Mononuclear cell (primary cell): ENCODE results near the gene IL10RA. TPM values are rescaled to one million over a fixed set of nuclear protein-coding genes. Genes with fewer than 3 reads are reported as not detected.
"Not testable (repeated sequence)": the region's sequence is repeated elsewhere in the genome, so short reads cannot be mapped to it uniquely, and the experiment has no call there.

Experiments
- H3K27me3 ChIP-seq: 2 replicates; pipeline ENCODE4 v1.6.0; 2011; ENCODE audit warnings: low read length, control low read depth; ENCODE audit not compliant: insufficient read depth
- H3K4me1 ChIP-seq: 2 replicates; pipeline ENCODE4 v1.5.1; 2011; ENCODE audit warnings: mild to moderate bottlenecking, low read length, control low read depth; ENCODE audit not compliant: insufficient read depth
- H3K4me3 ChIP-seq: 2 replicates; pipeline ENCODE4 v1.5.1; 2011; ENCODE audit warnings: mild to moderate bottlenecking, low read length, moderate library complexity
- H3K9me3 ChIP-seq: 2 replicates; pipeline ENCODE4 v1.5.1; 2011; ENCODE audit warnings: low read depth, mild to moderate bottlenecking, control low read depth, low read length
- total RNA-seq: library from RNA; depleted of rRNA; stranded (reverse); fragments of >200 nt; gene quantifications from one replicate; pipeline ENCODE4 v1.2.3, GENCODE V29; 2012

Gene IL10RA
- total RNA-seq: 314 TPM

DNA sequence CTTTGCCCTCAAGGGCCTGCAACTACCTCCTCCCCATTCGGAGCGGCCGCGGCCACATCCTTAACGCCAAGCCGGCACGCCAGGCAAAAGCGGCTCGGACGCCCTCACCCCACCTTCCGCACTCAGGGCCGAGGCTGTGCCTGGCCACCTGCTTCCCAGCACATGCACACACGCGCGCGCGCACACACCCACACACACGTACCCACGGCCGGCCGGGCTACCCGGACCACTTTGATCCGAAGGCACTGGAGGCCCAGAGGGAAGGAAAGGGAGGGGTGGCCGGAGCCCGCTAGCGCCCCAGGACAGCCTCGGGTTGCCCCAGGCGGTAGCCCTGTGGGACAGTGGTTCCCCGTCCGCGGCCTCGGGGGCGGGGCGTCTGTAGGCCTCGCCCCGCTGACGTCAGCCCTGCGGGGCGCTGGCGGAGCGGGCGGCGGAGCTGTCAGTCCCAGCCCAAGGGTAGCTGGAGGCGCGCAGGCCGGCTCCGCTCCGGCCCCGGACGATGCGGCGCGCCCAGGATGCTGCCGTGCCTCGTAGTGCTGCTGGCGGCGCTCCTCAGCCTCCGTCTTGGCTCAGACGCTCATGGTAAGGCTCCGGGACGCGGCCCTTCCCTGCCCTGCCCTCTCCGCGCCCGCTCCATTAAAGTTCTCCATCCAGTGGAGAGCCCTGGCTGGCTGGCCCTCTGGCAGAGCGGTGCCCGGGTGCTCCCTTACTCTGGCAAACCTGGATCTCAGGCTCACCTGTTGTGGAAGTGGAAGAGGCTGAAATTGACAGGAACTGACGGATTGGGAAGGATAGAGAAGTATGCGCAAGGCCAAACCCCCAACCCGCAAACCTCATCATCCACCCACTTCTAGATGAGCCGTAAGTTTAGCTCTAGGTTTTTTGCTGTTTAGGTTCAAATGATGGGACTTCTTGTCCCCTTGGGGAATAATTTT lies at the start of gene IL10RA:
IL10RA (plus strand) TSS at position 442 of the 935 bp plus-strand sequence; CDS start at position 516, 74 bp downstream.
- peak within 1 kb of the TSS; percentile 96 for H3K4me3 ChIP-seq

DNA sequence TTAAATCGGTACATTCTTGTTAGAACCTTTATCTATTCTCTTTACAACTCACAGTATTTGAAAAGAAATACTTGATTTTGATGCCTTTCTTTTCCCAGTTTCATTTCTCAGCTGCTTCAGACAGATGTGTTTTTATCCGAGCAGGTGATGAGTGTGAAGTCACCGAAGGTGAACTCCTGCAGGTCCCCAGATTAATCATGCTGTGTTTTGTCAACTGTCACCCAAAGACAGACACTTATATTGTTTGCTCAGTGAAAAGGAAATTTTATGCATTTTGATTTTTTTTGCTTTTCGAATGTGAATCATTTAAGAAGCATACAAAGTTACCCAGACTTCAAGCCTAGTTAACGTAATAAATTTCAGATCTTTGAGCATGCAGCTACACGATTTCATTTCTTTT lies 49.2 kb upstream of the IL10RA start:
- Histone ChIP-seq H3K4me3 (no peak overlapping the region), H3K9me3 (no peaks in the 10 kb centered on the region), H3K4me1 (peaks cover under 1% of the 10 kb centered on the region), H3K27me3 (no peaks in the 10 kb centered on the region)

More for the DNA sequence above, at the start of gene IL10RA:
- Histone ChIP-seq H3K9me3 (no peaks in the 10 kb centered on the region), H3K4me1 (peaks cover 67% of the 10 kb centered on the region), H3K27me3 (no peaks in the 10 kb centered on the region)

DNA sequence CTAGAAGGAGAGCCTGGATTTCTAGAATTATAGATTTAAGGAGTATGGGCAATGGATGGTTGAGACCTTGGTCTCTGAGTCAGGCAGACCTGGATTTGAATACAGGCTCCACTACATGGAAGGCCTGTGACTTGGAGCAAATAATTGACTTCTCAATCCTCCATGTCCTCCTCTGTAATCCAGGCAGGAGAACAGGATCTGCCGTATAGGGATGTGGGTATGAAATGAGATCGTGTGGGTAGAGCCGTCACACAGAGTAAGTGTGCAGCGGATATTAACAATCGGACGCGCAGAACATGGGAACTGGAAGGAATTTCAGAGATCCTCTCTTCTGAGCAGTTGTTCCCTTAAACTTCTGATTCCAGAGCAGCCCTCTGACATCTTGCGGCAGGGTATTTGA lies 45.5 kb upstream of the IL10RA start:
- Histone ChIP-seq H3K4me3 (no peak overlapping the region), H3K27me3 (no peaks in the 10 kb centered on the region), H3K4me1 (no peaks in the 10 kb centered on the region), H3K9me3 (no peaks in the 10 kb centered on the region)

DNA sequence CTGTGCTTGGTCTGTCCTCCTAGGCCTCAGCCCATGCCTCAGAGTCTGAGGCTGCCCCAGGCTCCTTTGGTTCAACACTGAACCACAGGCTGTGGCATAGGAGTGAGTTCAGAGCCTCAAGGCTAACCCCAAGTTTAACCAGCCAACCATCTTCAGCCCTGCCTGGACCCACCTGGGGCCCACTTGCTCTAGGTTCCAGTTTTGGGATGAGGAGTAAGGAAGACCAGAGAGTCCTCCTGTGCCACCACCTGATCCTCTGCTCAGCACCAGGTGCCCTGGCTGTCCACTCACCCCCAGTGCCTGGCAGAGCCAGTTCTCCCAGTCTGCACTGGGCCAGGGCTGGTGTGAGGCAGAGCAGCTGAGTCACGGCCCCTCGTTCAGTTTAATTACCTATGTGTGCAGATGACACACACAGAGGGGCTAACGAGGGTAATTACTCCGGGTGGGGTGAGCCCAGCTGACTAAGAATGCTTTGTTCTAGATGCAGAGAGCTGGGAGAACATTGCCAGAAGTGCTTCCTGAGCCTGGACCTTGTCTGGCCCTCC lies 45.0 kb upstream of the IL10RA start:
- Histone ChIP-seq H3K4me1 (no peaks in the 10 kb centered on the region), H3K9me3 (no peaks in the 10 kb centered on the region), H3K4me3 (no peak overlapping the region), H3K27me3 (no peaks in the 10 kb centered on the region)

DNA sequence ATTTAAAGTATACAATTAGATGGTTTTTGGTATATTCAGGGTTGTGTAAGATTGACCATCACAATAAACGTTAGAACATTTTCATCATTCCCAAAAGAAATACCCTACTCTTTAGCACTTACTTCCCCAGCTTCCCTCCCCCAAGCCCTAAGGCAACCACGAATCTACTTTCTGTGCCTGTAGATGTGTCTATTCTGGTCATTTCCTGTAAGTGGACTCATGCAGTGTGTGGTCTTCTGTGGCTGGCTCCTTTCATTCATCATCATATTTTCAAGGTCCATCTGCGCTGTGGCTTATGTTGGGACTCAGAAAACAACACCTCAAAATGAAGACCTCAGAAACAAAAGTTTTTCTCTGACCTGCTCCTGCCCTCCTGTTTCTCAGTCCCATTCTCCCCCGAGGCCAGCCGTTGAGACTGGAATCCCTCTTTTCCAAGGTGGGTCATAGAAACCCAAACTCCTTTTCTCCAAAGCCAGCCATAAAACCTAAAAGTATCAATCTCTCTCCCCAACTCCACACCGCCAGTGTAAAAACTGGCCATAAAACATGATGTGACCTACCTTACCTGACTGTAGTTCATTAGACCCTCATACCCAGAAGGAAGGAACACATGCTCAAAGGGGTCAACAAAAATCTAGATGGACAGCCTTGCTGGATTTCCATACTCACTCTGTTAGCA lies 44.1 kb upstream of the IL10RA start:
- Histone ChIP-seq H3K27me3 (no peaks in the 10 kb centered on the region), H3K4me3 (no peak overlapping the region), H3K4me1 (peaks cover 8% of the 10 kb centered on the region), H3K9me3 (no peaks in the 10 kb centered on the region)

DNA sequence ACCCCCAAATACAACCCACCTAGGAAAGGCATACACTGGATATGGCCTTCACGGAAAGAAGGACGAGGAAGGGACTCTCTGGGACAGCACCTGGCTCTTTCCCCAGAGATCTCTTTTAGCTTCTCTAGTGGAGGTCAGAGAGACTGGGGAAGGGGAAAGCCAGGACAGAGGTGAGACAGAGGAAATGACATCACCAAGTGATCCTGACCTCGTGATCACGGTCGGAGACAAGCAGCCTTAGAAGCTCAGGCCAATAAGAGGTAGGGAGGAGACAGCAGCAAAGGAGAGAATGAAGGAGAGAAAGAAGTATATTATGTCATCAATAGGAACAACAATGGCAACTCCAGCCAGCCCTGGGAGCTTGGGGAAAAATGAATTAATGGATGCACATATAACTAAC lies 41.6 kb upstream of the IL10RA start:
- Histone ChIP-seq H3K9me3 (no peaks in the 10 kb centered on the region), H3K4me3 (no peak overlapping the region), H3K27me3 (no peaks in the 10 kb centered on the region), H3K4me1 (peaks cover 30% of the 10 kb centered on the region)

DNA sequence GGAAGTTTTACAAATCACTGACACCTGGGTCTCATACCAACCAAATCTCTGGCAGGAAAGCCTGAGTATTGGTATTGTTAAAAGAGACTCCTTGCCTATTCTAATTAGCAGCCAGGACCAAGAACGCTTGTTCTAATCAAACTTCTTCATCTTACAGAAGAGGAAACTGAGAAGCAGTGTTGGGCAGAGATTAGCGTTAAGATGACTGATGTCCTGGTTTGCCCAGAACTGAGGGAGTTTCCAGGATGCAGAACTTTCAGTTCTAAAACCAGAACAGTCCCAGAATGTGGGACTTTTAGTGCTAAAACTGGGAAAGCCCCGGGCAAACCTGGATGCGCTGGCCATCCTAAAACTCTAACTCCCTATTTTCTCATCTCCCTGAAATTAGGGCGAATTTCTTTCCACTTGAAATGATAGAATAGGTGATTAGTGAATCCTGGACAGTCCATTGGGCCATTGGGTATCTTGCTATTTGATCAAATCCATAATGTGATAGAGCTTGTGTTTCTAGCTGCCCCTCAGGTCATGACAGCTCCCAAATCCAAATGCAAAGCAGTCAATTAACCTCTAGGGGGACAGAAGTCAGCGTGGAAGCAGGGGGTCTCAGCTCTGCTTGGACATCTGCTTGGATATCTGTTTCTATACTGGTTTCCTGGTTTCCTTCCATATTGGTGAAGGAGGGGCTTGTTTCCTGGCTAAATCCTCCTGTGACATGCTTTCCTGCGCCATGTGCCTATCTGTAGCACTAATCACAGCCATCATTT lies 41.0 kb upstream of the IL10RA start:
- H3K4me3 ChIP-seq: no peak overlapping the region
- peaks cover 37% of the 10 kb centered on the region for H3K4me1 ChIP-seq
- H3K9me3 ChIP-seq: no peaks in the 10 kb centered on the region
- no peaks in the 10 kb centered on the region for H3K27me3 ChIP-seq

DNA sequence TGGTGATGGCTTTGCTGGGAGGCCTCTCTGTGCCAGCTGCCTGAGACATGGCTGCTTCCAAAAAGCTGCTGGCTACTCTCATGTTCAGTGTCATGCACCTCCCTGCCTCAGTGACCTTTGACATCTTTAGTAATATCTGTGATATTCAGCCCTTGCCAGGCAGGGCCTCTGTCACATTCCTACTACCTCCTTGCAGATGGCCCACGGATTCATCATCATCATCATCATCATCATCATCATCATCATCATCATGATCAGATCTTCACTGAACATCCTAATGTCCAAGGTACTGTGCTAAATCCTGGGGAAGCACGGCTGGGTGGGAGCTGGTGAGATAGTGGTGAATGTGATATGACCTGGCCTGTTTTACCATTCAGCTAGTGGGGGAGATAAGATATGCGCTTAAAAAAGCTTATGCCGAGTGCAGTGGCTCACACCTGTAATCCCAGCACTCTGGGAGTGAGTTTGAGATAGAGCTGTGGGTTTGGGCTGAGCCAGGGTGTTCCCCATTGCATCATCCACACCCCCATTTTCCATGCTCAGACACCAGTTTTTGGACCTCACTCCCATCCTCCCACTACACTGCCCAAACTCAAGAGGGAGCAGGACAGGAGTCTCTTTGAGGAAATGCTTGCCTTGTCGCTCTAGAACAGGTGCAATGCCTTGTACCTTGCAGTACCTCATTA lies 39.9 kb upstream of the IL10RA start:
- peaks cover 48% of the 10 kb centered on the region for H3K4me1 ChIP-seq
- H3K27me3 ChIP-seq: no peaks in the 10 kb centered on the region

DNA sequence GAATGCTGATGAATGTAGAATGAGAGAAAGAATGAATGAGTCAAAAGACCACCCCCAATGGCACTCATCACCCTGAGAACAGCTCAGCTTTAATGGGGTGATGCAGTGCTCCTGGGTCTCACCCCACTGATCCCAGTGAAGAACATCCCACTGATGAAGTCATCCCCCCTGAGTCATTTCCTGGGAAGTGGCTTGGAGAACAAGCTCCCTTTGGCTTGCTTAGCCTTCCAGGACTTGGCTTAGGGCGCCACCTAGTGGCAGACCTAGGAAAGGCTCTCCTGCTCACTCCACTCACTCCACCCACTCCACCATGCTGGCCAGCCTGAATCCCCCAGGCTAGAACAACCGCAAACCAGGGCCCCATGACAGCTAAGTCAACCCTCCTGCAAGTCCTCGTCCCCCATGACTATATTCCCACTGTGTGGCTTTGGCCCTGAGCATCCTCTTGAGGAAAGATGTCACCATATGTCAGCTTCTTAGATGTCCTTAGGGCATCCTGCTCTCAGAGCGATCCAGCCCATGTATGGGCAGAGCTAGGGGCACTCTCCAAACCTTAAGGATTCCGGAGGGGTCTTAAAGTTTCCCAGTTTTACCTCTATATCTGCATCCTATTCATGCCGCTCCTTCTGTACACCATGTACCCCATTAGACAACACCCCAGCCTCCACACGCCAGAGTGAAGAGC lies 39.2 kb upstream of the IL10RA start:
- Histone ChIP-seq H3K4me3 (no peak overlapping the region), H3K27me3 (no peaks in the 10 kb centered on the region), H3K4me1 (peaks cover 55% of the 10 kb centered on the region)

More for the DNA sequence above, 39.9 kb upstream of the IL10RA start:
- no peaks in the 10 kb centered on the region for H3K9me3 ChIP-seq
- H3K4me3 ChIP-seq: no peak overlapping the region

DNA sequence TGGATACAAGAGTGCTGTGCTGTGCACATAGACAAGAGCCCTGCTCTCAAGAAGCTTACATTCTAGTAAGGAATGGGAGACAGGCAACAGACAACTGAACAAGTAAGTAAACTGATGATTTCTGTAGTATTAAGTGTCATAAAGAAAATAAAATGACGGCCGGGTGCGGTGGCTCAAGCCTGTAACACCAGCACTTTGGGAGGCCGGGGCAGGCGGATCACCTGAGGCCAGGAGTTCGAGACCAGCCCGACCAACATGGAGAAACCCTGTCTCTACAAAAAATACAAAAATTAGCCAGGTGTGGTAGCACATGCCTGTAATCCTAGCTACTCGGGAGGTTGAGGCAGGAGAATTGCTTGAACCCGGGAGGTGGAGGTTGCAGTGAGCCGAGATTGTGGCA lies 38.4 kb upstream of the IL10RA start:
- H3K4me3 ChIP-seq, H3K27me3 ChIP-seq, H3K9me3 ChIP-seq: not testable (repeated sequence)
- H3K4me1 ChIP-seq: peaks cover 62% of the 10 kb centered on the region

More for the DNA sequence above, 39.2 kb upstream of the IL10RA start:
- no peaks in the 10 kb centered on the region for H3K9me3 ChIP-seq

DNA sequence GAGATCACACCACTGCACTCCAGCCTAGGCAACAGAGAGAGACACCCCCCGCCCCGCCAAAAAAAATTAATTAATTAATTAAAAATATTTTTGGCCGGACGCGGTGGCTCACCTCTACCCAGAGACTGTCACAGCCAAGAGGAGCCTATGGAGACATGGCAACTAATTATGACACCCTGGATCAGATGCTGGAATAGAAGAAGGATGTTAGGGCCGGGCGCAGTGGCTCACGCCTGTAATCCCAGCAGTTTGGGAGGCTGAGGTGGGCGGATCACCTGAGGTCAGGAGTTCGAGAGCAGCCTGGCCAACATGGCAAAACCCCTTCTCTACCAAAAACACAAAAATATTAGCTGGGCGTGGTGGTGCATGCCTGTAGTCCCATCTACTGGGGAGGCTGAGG lies 37.7 kb upstream of the IL10RA start:
- H3K27me3 ChIP-seq, H3K9me3 ChIP-seq, H3K4me3 ChIP-seq: not testable (repeated sequence)
- H3K4me1 ChIP-seq: peaks cover 69% of the 10 kb centered on the region

DNA sequence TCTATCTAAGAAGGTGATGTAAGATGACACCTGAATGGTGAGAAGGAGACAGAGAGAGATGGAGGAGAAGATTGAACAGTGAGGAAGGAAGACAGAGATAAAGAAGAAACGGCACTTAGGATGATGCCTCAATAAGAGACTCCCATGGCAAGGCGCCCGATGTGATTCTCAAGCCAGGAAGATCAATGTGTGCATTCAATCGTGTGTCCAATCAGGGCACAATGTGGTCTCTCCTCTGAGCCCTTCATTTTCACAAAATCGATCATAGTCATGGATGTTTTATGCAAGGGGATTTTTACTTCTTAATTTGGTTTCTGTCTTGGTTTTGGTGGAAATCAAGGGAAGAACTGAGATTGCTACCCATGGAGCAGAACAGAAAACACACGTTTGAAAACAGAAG lies 37.1 kb upstream of the IL10RA start:
- H3K4me1 ChIP-seq: peaks cover 75% of the 10 kb centered on the region
- H3K9me3 ChIP-seq: no peaks in the 10 kb centered on the region
- no peak overlapping the region for H3K4me3 ChIP-seq
- no peaks in the 10 kb centered on the region for H3K27me3 ChIP-seq

DNA sequence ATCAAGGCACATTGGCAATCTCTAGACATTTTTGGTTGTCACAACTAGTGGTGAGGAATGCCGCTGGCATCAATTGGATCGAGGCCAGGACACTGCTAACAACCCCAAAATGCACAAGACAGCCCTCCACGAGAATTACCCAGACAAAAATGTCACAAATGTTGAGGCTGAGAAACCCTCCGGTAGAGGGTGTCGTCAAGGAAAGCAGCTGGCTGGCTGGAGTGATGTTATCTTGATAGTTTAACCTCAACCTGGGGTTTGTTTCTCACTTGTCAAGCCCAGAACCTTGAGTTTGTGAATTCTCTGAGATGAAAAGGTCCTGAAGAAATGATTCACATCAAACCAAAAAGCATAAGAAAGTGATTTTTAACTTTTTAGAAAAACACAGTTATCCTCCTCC lies 35.9 kb upstream of the IL10RA start:
- peaks cover 81% of the 10 kb centered on the region for H3K4me1 ChIP-seq
- H3K4me3 ChIP-seq: no peak overlapping the region
- H3K27me3 ChIP-seq: no peaks in the 10 kb centered on the region

More for the DNA sequence above, 35.9 kb upstream of the IL10RA start:
- H3K9me3 ChIP-seq: no peaks in the 10 kb centered on the region
